ENCODE results near the gene ZFPM1. TPM values are rescaled to one million over a fixed set of nuclear protein-coding genes. Genes with fewer than 3 reads are reported as not detected.

Gene ZFPM1
- polyA plus RNA-seq, 2 donors, result 0.98 to 2.6 TPM

GRCh38 chr16:88446061-88446460 lies 7.0 kb upstream of the ZFPM1 start:
- Histone ChIP-seq H3K9me3 (ENCODE audit: control insufficient read depth in 2 of 2, insufficient read depth in 1 of 2, low read depth in 1 of 2, low read length in 1 of 2) (no peaks in the 10 kb centered on the region), H3K4me3 (ENCODE audit: low read depth in 1 of 2, low read length in 2 of 2) (no peak overlapping the region), H3K4me1 (ENCODE audit: control insufficient read depth in 2 of 2, insufficient read depth in 2 of 2, low read length in 1 of 2) (peaks cover 0 to 3% of the 10 kb centered on the region in 2 donors), H3K36me3 (ENCODE audit: control insufficient read depth in 2 of 2, insufficient read depth in 2 of 2, low read length in 1 of 2) (no peaks in the 10 kb centered on the region), H3K27me3 (ENCODE audit: control insufficient read depth in 1 of 2, insufficient read depth in 2 of 2, low read length in 2 of 2) (no peaks in the 10 kb centered on the region), H3K27ac (ENCODE audit: low read depth in 2 of 2, low read length in 1 of 2) (no peak overlapping the region)
- WGBS, 2 donors, result 83 to 92% methylated on average over 19 to 25 of the region's 25 CpGs

GRCh38 chr16:88446736-88447135 lies 6.3 kb upstream of the ZFPM1 start:
- Histone ChIP-seq H3K27me3 (ENCODE audit: control insufficient read depth in 1 of 2, insufficient read depth in 2 of 2, low read length in 2 of 2) (no peaks in the 10 kb centered on the region), H3K27ac (ENCODE audit: low read depth in 2 of 2, low read length in 1 of 2) (no peak overlapping the region), H3K9me3 (ENCODE audit: control insufficient read depth in 2 of 2, insufficient read depth in 1 of 2, low read depth in 1 of 2, low read length in 1 of 2) (no peaks in the 10 kb centered on the region), H3K4me3 (ENCODE audit: low read depth in 1 of 2, low read length in 2 of 2) (no peak overlapping the region), H3K36me3 (ENCODE audit: control insufficient read depth in 2 of 2, insufficient read depth in 2 of 2, low read length in 1 of 2) (no peaks in the 10 kb centered on the region), H3K4me1 (ENCODE audit: control insufficient read depth in 2 of 2, insufficient read depth in 2 of 2, low read length in 1 of 2) (peaks cover 0 to 3% of the 10 kb centered on the region in 2 donors)
- WGBS, 2 donors, result 88 to 90% methylated on average over 26 of the region's 26 CpGs

GRCh38 chr16:88447881-88448280 lies 5.2 kb upstream of the ZFPM1 start:
- Histone ChIP-seq H3K27me3 (ENCODE audit: control insufficient read depth in 1 of 2, insufficient read depth in 2 of 2, low read length in 2 of 2) (no peaks in the 10 kb centered on the region), H3K4me1 (ENCODE audit: control insufficient read depth in 2 of 2, insufficient read depth in 2 of 2, low read length in 1 of 2) (peaks cover 0 to 8% of the 10 kb centered on the region in 2 donors), H3K9me3 (ENCODE audit: control insufficient read depth in 2 of 2, insufficient read depth in 1 of 2, low read depth in 1 of 2, low read length in 1 of 2) (no peaks in the 10 kb centered on the region), H3K27ac (ENCODE audit: low read depth in 2 of 2, low read length in 1 of 2) (no peak overlapping the region), H3K4me3 (ENCODE audit: low read depth in 1 of 2, low read length in 2 of 2) (no peak overlapping the region), H3K36me3 (ENCODE audit: control insufficient read depth in 2 of 2, insufficient read depth in 2 of 2, low read length in 1 of 2) (no peaks in the 10 kb centered on the region)
- WGBS, 2 donors, result 52 to 58% methylated on average over 5 of the region's 5 CpGs

- Histone ChIP-seq H3K27me3 (ENCODE audit: control insufficient read depth in 1 of 2, insufficient read depth in 2 of 2, low read length in 2 of 2) (no peaks in the 10 kb centered on the region), H3K4me1 (ENCODE audit: control insufficient read depth in 2 of 2, insufficient read depth in 2 of 2, low read length in 1 of 2) (peaks cover 2 to 5% of the 10 kb centered on the region in 2 donors), H3K9me3 (ENCODE audit: control insufficient read depth in 2 of 2, insufficient read depth in 1 of 2, low read depth in 1 of 2, low read length in 1 of 2) (no peaks in the 10 kb centered on the region), H3K4me3 (ENCODE audit: low read depth in 1 of 2, low read length in 2 of 2) (no peak overlapping the region), H3K36me3 (ENCODE audit: control insufficient read depth in 2 of 2, insufficient read depth in 2 of 2, low read length in 1 of 2) (no peaks in the 10 kb centered on the region), H3K27ac (ENCODE audit: low read depth in 2 of 2, low read length in 1 of 2) (no peak overlapping the region)
- WGBS, 2 donors, result 64 to 68% methylated on average over 26 of the region's 26 CpGs
These were observed 4.4 kb upstream of the ZFPM1 start for GRCh38 chr16:88448461-88449266.

GRCh38 chr16:88449267-88449561 lies 3.9 kb upstream of the ZFPM1 start:
- Histone ChIP-seq H3K9me3 (ENCODE audit: control insufficient read depth in 2 of 2, insufficient read depth in 1 of 2, low read depth in 1 of 2, low read length in 1 of 2) (no peaks in the 10 kb centered on the region), H3K27me3 (ENCODE audit: control insufficient read depth in 1 of 2, insufficient read depth in 2 of 2, low read length in 2 of 2) (no peaks in the 10 kb centered on the region), H3K4me1 (ENCODE audit: control insufficient read depth in 2 of 2, insufficient read depth in 2 of 2, low read length in 1 of 2) (peaks cover 5 to 7% of the 10 kb centered on the region in 2 donors), H3K4me3 (ENCODE audit: low read depth in 1 of 2, low read length in 2 of 2) (no peak overlapping the region), H3K27ac (ENCODE audit: low read depth in 2 of 2, low read length in 1 of 2) (no peak overlapping the region), H3K36me3 (ENCODE audit: control insufficient read depth in 2 of 2, insufficient read depth in 2 of 2, low read length in 1 of 2) (no peaks in the 10 kb centered on the region)
- 58 to 62% methylated on average over 4 to 5 of the region's 5 CpGs for WGBS, 2 donors

- Histone ChIP-seq H3K4me3 (ENCODE audit: low read depth in 1 of 2, low read length in 2 of 2) (peak overlapping the region; percentile 49 to 69), H3K36me3 (ENCODE audit: control insufficient read depth in 2 of 2, insufficient read depth in 2 of 2, low read length in 1 of 2) (no peaks in the 10 kb centered on the region), H3K27ac (ENCODE audit: low read depth in 2 of 2, low read length in 1 of 2) (no peak overlapping the region), H3K27me3 (ENCODE audit: control insufficient read depth in 1 of 2, insufficient read depth in 2 of 2, low read length in 2 of 2) (no peaks in the 10 kb centered on the region), H3K4me1 (ENCODE audit: control insufficient read depth in 2 of 2, insufficient read depth in 2 of 2, low read length in 1 of 2) (peaks cover 15% of the 10 kb centered on the region in 2 donors), H3K9me3 (ENCODE audit: control insufficient read depth in 2 of 2, insufficient read depth in 1 of 2, low read depth in 1 of 2, low read length in 1 of 2) (no peaks in the 10 kb centered on the region)
- WGBS, 2 donors, result 46 to 52% methylated on average over 29 to 30 of the region's 30 CpGs
These were observed 1.2 kb upstream of the ZFPM1 start for GRCh38 chr16:88451586-88452481.

GRCh38 chr16:88452482-88453216 lies 431 bp upstream of the ZFPM1 start:
- H3K4me1 ChIP-seq (ENCODE audit: control insufficient read depth in 2 of 2, insufficient read depth in 2 of 2, low read length in 1 of 2), result peaks cover 15% of the 10 kb centered on the region in 2 donors
- H3K9me3 ChIP-seq (ENCODE audit: control insufficient read depth in 2 of 2, insufficient read depth in 1 of 2, low read depth in 1 of 2, low read length in 1 of 2), result no peaks in the 10 kb centered on the region
- peak overlapping the region; percentile 49 to 69 for H3K4me3 ChIP-seq (ENCODE audit: low read depth in 1 of 2, low read length in 2 of 2)
- WGBS, 2 donors, result 3 to 7% methylated on average over 33 to 72 of the region's 72 CpGs
- peak overlapping the region in 1 of 2 donors; percentile 3 for H3K27ac ChIP-seq (ENCODE audit: low read depth in 2 of 2, low read length in 1 of 2)
- no peaks in the 10 kb centered on the region for H3K27me3 ChIP-seq (ENCODE audit: control insufficient read depth in 1 of 2, insufficient read depth in 2 of 2, low read length in 2 of 2)
- no peaks in the 10 kb centered on the region for H3K36me3 ChIP-seq (ENCODE audit: control insufficient read depth in 2 of 2, insufficient read depth in 2 of 2, low read length in 1 of 2)

- peaks cover 15% of the 10 kb centered on the region in 2 donors for H3K4me1 ChIP-seq (ENCODE audit: control insufficient read depth in 2 of 2, insufficient read depth in 2 of 2, low read length in 1 of 2)
- 2% methylated on average over 48 to 89 of the region's 89 CpGs for WGBS, 2 donors
- no peak overlapping the region for H3K27ac ChIP-seq (ENCODE audit: low read depth in 2 of 2, low read length in 1 of 2)
These were observed 787 bp downstream of the ZFPM1 start for GRCh38 chr16:88453611-88454522.

More at GRCh38 chr16:88453611-88454522, 787 bp downstream of the ZFPM1 start:
- no peaks in the 10 kb centered on the region for H3K36me3 ChIP-seq (ENCODE audit: control insufficient read depth in 2 of 2, insufficient read depth in 2 of 2, low read length in 1 of 2)
- peak overlapping the region; percentile 56 to 69 for H3K4me3 ChIP-seq (ENCODE audit: low read depth in 1 of 2, low read length in 2 of 2)
- H3K27me3 ChIP-seq (ENCODE audit: control insufficient read depth in 1 of 2, insufficient read depth in 2 of 2, low read length in 2 of 2), result no peaks in the 10 kb centered on the region
- H3K9me3 ChIP-seq (ENCODE audit: control insufficient read depth in 2 of 2, insufficient read depth in 1 of 2, low read depth in 1 of 2, low read length in 1 of 2), result no peaks in the 10 kb centered on the region

Data from esophagus (tissue), 2 donors.